Trophoblast cell (in vitro differentiated cells and primary cell): ENCODE data around the gene RNU6-9.

Source experiments
- DNase-seq, 2 donors: peaks; one replicate each; pipeline ENCODE4 v3.0.0-alpha.2; 2016
- H2AFZ ChIP-seq: 2 replicates; pipeline ENCODE4 v1.6.1; 2013; ENCODE audit warnings: low read length, moderate library complexity, mild to moderate bottlenecking; ENCODE audit not compliant: insufficient read depth, poor library complexity
- H2AK5ac ChIP-seq: 2 replicates; pipeline ENCODE4 v1.6.1; 2013; ENCODE audit warnings: mild to moderate bottlenecking, low read length
- H2BK120ac ChIP-seq: 2 replicates; pipeline ENCODE4 v1.6.1; 2013; ENCODE audit warnings: low read length, mild to moderate bottlenecking, moderate library complexity; ENCODE audit not compliant: insufficient read depth, poor library complexity
- H2BK12ac ChIP-seq: 2 replicates; pipeline ENCODE4 v1.6.1; 2013; ENCODE audit warnings: mild to moderate bottlenecking, low read length, moderate library complexity
- H2BK5ac ChIP-seq: 2 replicates; pipeline ENCODE4 v1.6.1; 2013; ENCODE audit warnings: low read length, low read depth, moderate library complexity, mild to moderate bottlenecking; ENCODE audit not compliant: poor library complexity
- H3K14ac ChIP-seq: 2 replicates; pipeline ENCODE4 v1.6.1; 2013; ENCODE audit warnings: mild to moderate bottlenecking, low read length
- H3K18ac ChIP-seq: 2 replicates; pipeline ENCODE4 v1.6.1; 2013; ENCODE audit warnings: mild to moderate bottlenecking, low read length
- H3K23ac ChIP-seq: 2 replicates; pipeline ENCODE4 v1.6.1; 2013; ENCODE audit warnings: low read length
- H3K27ac ChIP-seq: 2 replicates; pipeline ENCODE4 v1.5.1; 2013; ENCODE audit warnings: low read depth, mild to moderate bottlenecking, inconsistent platforms, low read length, moderate library complexity
- H3K27me3 ChIP-seq: 2 replicates; pipeline ENCODE4 v1.6.1; 2013; ENCODE audit warnings: inconsistent platforms, mild to moderate bottlenecking, low read length, moderate library complexity; ENCODE audit not compliant: insufficient read depth
- H3K36me3 ChIP-seq, 2 experiments: 1 replicate in 1 of 2; 2 replicates in 1 of 2; pipeline ENCODE4 v1.6.1; 2013; ENCODE audit warnings: low read length in 2 of 2, mild to moderate bottlenecking in 2 of 2, moderate library complexity in 1 of 2; ENCODE audit not compliant: insufficient read depth in 2 of 2, control insufficient read depth in 1 of 2
- H3K4ac ChIP-seq: 2 replicates; pipeline ENCODE4 v1.6.1; 2013; ENCODE audit warnings: low read depth, mild to moderate bottlenecking, low read length, moderate library complexity
- H3K4me1 ChIP-seq, 2 experiments: 1 replicate in 1 of 2; 2 replicates in 1 of 2; pipeline ENCODE4 v1.6.1; 2013; ENCODE audit warnings: low read length in 2 of 2, mild to moderate bottlenecking in 2 of 2, moderate library complexity in 1 of 2; ENCODE audit not compliant: insufficient read depth in 2 of 2, control insufficient read depth in 1 of 2
- H3K4me2 ChIP-seq: 2 replicates; pipeline ENCODE4 v1.6.1; 2013; ENCODE audit warnings: inconsistent platforms, mild to moderate bottlenecking, low read length, moderate library complexity
- H3K4me3 ChIP-seq: 2 replicates; pipeline ENCODE4 v1.5.1; 2013; ENCODE audit warnings: mild to moderate bottlenecking, low read depth, low read length, inconsistent platforms
- H3K79me1 ChIP-seq: one replicate; pipeline ENCODE4 v1.6.1; 2013; ENCODE audit warnings: low read length
- H3K79me2 ChIP-seq: 2 replicates; pipeline ENCODE4 v1.6.1; 2013; ENCODE audit warnings: low read length, mild to moderate bottlenecking; ENCODE audit not compliant: control insufficient read depth, insufficient read depth, poor library complexity
- H3K9ac ChIP-seq: 2 replicates; pipeline ENCODE4 v1.6.1; 2013; ENCODE audit warnings: mild to moderate bottlenecking, low read length
- H3K9me3 ChIP-seq: 2 replicates; pipeline ENCODE4 v1.6.1; 2013; ENCODE audit warnings: low read depth, mild to moderate bottlenecking, control low read depth, inconsistent platforms, low read length; ENCODE audit not compliant: insufficient read depth
- H4K12ac ChIP-seq: 2 replicates; pipeline ENCODE4 v1.6.1; 2013; ENCODE audit warnings: low read depth, mild to moderate bottlenecking, low read length, moderate library complexity
- H4K8ac ChIP-seq: 2 replicates; pipeline ENCODE4 v1.6.1; 2013; ENCODE audit warnings: low read depth, mild to moderate bottlenecking, low read length, moderate library complexity
- H4K91ac ChIP-seq: one replicate; pipeline ENCODE4 v1.6.1; 2013; ENCODE audit warnings: low read depth, mild to moderate bottlenecking, low read length, moderate library complexity
- WGBS: extraction: QIAGEN DNeasy Blood & Tissue Kit; methylation state at CpG from one replicate; pipeline ENCODE4 v1.1.7; 2013; ENCODE audit warnings: missing lambda C conversion rate; ENCODE audit not compliant: insufficient read length, insufficient coverage; ENCODE audit errors: extremely low coverage; 5-methylcytosine and 5-hydroxymethylcytosine counted together

RNU6-9 gene

GRCh38 chr19:926323-926588, 33.0 kb downstream of the RNU6-9 start:
- peaks cover 38% of the 10 kb centered on the region for H3K79me2 ChIP-seq
- H3K14ac ChIP-seq = peak overlapping the region; percentile 100
- H3K79me1 ChIP-seq = peaks cover 53% of the 10 kb centered on the region
- peak overlapping the region; percentile 60 for H2AFZ ChIP-seq
- peak overlapping the region; percentile 100 for H4K91ac ChIP-seq
- H2BK120ac ChIP-seq = peak overlapping the region; percentile 100
- H3K4me1 ChIP-seq = peaks cover 24 to 32% of the 10 kb centered on the region in 2 experiments
- H3K9me3 ChIP-seq = peaks cover 2% of the 10 kb centered on the region
- H4K12ac ChIP-seq = peak overlapping the region; percentile 95
- peak overlapping the region; percentile 98 for H3K18ac ChIP-seq
- H3K9ac ChIP-seq = peak overlapping the region; percentile 100
- no CpG with 5 or more reads among the region's 21 CpGs for WGBS
- peak overlapping the region; percentile 94 for H4K8ac ChIP-seq
- H3K23ac ChIP-seq = no peak overlapping the region
- H3K4me3 ChIP-seq = peak overlapping the region; percentile 98
- H3K4me2 ChIP-seq = peak overlapping the region; percentile 87
- no peak for DNase-seq
- peaks cover 24 to 26% of the 10 kb centered on the region in 2 experiments for H3K36me3 ChIP-seq
- peak overlapping the region; percentile 61 for H2BK12ac ChIP-seq
- H2BK5ac ChIP-seq = peak overlapping the region; percentile 100
- peaks cover under 1% of the 10 kb centered on the region for H3K27me3 ChIP-seq
- peak overlapping the region; percentile 100 for H3K4ac ChIP-seq
- H3K27ac ChIP-seq = peak overlapping the region; percentile 98
- H2AK5ac ChIP-seq = peak overlapping the region; percentile 97

- peak overlapping the region; percentile 98 for H3K18ac ChIP-seq
- peak overlapping the region; percentile 87 for H3K4me2 ChIP-seq
- H2BK120ac ChIP-seq = peak overlapping the region; percentile 100
- peak overlapping the region; percentile 100 for H3K4ac ChIP-seq
- no peaks in the 10 kb centered on the region for H3K27me3 ChIP-seq
- peak overlapping the region; percentile 100 for H2BK5ac ChIP-seq
- WGBS = no CpG with 5 or more reads among the region's 52 CpGs
- peak overlapping the region; percentile 47 for H2BK12ac ChIP-seq
- peaks cover 26 to 30% of the 10 kb centered on the region in 2 experiments for H3K36me3 ChIP-seq
- peaks cover 2% of the 10 kb centered on the region for H3K9me3 ChIP-seq
- H3K4me3 ChIP-seq = peak overlapping the region; percentile 98
- peak overlapping the region; percentile 100 for H3K14ac ChIP-seq
- peak overlapping the region; percentile 100 for H3K9ac ChIP-seq
- H4K12ac ChIP-seq = peak overlapping the region; percentile 95
- peak overlapping the region; percentile 94 for H4K8ac ChIP-seq
- DNase-seq = peak; percentile 70 to 89
- H3K79me2 ChIP-seq = peaks cover 39% of the 10 kb centered on the region
- H3K79me1 ChIP-seq = peaks cover 54% of the 10 kb centered on the region
- H3K23ac ChIP-seq = no peak overlapping the region
- H2AK5ac ChIP-seq = peak overlapping the region; percentile 97
- peak overlapping the region; percentile 100 for H4K91ac ChIP-seq
- peak overlapping the region; percentile 98 for H3K27ac ChIP-seq
- H3K4me1 ChIP-seq = peaks cover 25 to 33% of the 10 kb centered on the region in 2 experiments
- H2AFZ ChIP-seq = no peak overlapping the region
These were observed 33.5 kb downstream of the RNU6-9 start for GRCh38 chr19:926589-927350.

- no CpG with 5 or more reads among the region's 15 CpGs for WGBS
- H4K12ac ChIP-seq = peak overlapping the region; percentile 56
- H3K4me3 ChIP-seq = peak overlapping the region; percentile 98
- peak overlapping the region; percentile 87 for H3K4me2 ChIP-seq
- no peak overlapping the region for H3K23ac ChIP-seq
- peak overlapping the region; percentile 98 for H3K27ac ChIP-seq
- H2BK12ac ChIP-seq = peak overlapping the region; percentile 21
- peak overlapping the region; percentile 89 for H3K18ac ChIP-seq
- H4K8ac ChIP-seq = peak overlapping the region; percentile 87
- peaks cover 2% of the 10 kb centered on the region for H3K9me3 ChIP-seq
- H3K79me2 ChIP-seq = peaks cover 44% of the 10 kb centered on the region
- H3K4ac ChIP-seq = peak overlapping the region; percentile 99
- no peak overlapping the region for H2AFZ ChIP-seq
- H2BK120ac ChIP-seq = peak overlapping the region; percentile 97
- peak overlapping the region; percentile 91 for H3K9ac ChIP-seq
- DNase-seq = peak in 1 of 2 donors; percentile 52
- no peaks in the 10 kb centered on the region for H3K27me3 ChIP-seq
- peak overlapping the region; percentile 95 for H3K14ac ChIP-seq
- H3K36me3 ChIP-seq = peaks cover 32 to 36% of the 10 kb centered on the region in 2 experiments
- peaks cover 59% of the 10 kb centered on the region for H3K79me1 ChIP-seq
- H2BK5ac ChIP-seq = peak overlapping the region; percentile 100
- H3K4me1 ChIP-seq = peaks cover 31 to 38% of the 10 kb centered on the region in 2 experiments
- peak overlapping the region; percentile 77 for H2AK5ac ChIP-seq
- peak overlapping the region; percentile 85 for H4K91ac ChIP-seq
These were observed 34.1 kb downstream of the RNU6-9 start for GRCh38 chr19:927351-927779.

GRCh38 chr19:927780-928401, 34.6 kb downstream of the RNU6-9 start:
- Histone ChIP-seq H3K79me1 (peaks cover 63% of the 10 kb centered on the region), H3K4ac (peak overlapping the region; percentile 99), H4K8ac (peak overlapping the region; percentile 76), H3K4me3 (peak overlapping the region; percentile 98), H2BK5ac (peak overlapping the region; percentile 100), H3K79me2 (peaks cover 49% of the 10 kb centered on the region), H3K27me3 (no peaks in the 10 kb centered on the region), H3K14ac (peak overlapping the region; percentile 95), H3K9ac (peak overlapping the region; percentile 91), H3K4me2 (peak overlapping the region; percentile 87), H3K18ac (peak overlapping the region; percentile 89), H3K4me1 (peaks cover 36 to 42% of the 10 kb centered on the region in 2 experiments), H4K91ac (peak overlapping the region; percentile 85), H3K9me3 (peaks cover 2% of the 10 kb centered on the region), H3K27ac (peak overlapping the region; percentile 98), H3K23ac (no peak overlapping the region), H2AFZ (peak overlapping the region; percentile 5), H2BK12ac (peak overlapping the region; percentile 21), H3K36me3 (peaks cover 38 to 41% of the 10 kb centered on the region in 2 experiments), H4K12ac (peak overlapping the region; percentile 49), H2AK5ac (peak overlapping the region; percentile 77), H2BK120ac (peak overlapping the region; percentile 97)
- DNase-seq = peak; percentile 63 to 66
- WGBS = no CpG with 5 or more reads among the region's 12 CpGs
